BE2C (cell line): ENCODE results near the gene MAGI1.
"Not testable (repeated sequence)": the region's sequence is repeated elsewhere in the genome, so short reads cannot be mapped to it uniquely, and the experiment has no call there.

Experiments used
- DNase-seq: peaks from one replicate; pipeline ENCODE4 v3.0.0-alpha.2; 2020
- H3K27me3 ChIP-seq: fragments of 250-450 bp; sonication (Bioruptor Pico); 2 replicates; pipeline ENCODE4 v1.5.1; 2020; ENCODE audit warnings: mild to moderate bottlenecking
- H3K36me3 ChIP-seq: fragments of 250-450 bp; sonication (Bioruptor Pico); 2 replicates; pipeline ENCODE4 v1.5.1; 2020; ENCODE audit warnings: mild to moderate bottlenecking
- H3K4me1 ChIP-seq: fragments of 250-450 bp; sonication (Bioruptor Pico); 2 replicates; pipeline ENCODE4 v1.5.1; 2020
- H3K4me3 ChIP-seq: 2 replicates; pipeline ENCODE4 v1.5.1; 2011; ENCODE audit warnings: low read depth, low read length
- H3K9me3 ChIP-seq: fragments of 250-450 bp; sonication (Bioruptor Pico); 2 replicates; pipeline ENCODE4 v1.5.1; 2020
- CTCF ChIP-seq: IDR thresholded peaks from 2 replicates; pipeline ENCODE4 v1.5.1; 2012; ENCODE audit warnings: mild to moderate bottlenecking, low read depth, low read length

MAGI1 gene

DNA sequence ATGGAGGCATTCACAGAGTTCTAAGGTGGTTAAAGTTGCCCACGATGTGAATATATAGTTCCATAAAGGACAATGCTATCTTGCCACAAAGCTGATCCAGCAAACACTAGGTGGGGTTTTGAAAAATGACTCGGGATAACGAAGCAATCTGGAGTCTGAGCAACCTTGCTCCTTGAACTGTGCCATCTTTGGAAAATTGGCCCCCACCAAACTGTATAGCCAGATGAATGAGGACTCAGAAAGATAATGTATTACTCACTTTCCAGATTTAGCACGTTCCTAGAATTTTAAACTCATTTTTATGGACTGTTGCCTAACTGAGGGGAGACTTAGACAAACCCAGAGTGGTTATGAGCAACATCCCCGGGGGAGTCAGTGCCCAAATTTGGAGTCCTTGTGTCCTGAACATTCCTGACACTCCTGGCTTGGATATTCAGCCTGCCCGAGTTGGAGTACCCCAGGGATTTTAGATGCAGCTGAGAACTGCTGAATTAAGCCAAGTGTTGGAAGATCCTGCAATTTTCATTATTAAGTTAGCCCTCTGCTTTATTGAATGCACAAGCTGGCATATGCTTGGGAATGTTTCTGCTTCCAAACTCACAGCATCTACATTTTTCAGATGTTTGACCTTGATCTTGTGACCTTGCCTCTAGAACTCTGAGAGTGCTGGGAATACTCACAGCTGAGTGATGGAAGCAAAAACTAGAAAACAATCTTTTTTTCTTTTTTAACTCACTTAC, 8.8 kb upstream of the MAGI1 start:
- no peaks in the 10 kb centered on the region for H3K9me3 ChIP-seq
- H3K27me3 ChIP-seq: no peaks in the 10 kb centered on the region
- no peaks in the 10 kb centered on the region for H3K4me1 ChIP-seq
- DNase-seq: no peak
- no peak overlapping the region for H3K4me3 ChIP-seq
- H3K36me3 ChIP-seq: no peaks in the 10 kb centered on the region
- TF ChIP-seq CTCF: no peak

GRCh38 chr3:66046321-66046720, 7.6 kb upstream of the MAGI1 start:
- H3K36me3 ChIP-seq, H3K9me3 ChIP-seq, H3K27me3 ChIP-seq, H3K4me3 ChIP-seq, H3K4me1 ChIP-seq, DNase-seq: not testable (repeated sequence)

DNA sequence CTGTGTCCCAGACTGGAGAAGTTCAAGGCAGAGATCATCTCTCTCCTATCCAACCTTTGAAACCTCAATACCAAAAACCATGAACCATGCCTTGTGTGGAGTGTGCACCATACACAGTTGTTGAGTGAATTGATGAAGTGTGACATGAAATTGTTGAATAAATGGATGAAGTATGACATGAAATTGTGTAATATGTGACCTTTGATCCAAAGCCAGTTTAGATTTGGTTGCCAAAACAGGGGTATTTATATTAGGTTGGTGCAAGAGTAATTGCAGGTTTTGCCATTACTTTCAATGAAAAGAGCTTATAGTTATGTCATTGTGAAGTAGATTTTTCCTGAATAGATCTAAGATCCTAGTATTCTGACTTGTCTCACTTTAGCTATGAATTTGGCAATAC, 3.1 kb upstream of the MAGI1 start:
- Histone ChIP-seq H3K36me3 (no peaks in the 10 kb centered on the region), H3K27me3 (no peaks in the 10 kb centered on the region), H3K4me1 (no peaks in the 10 kb centered on the region), H3K9me3 (no peaks in the 10 kb centered on the region), H3K4me3 (no peak overlapping the region)
- TF ChIP-seq CTCF: no peak
- no peak for DNase-seq

- H3K36me3 ChIP-seq: no peaks in the 10 kb centered on the region
- no peak for TF ChIP-seq CTCF
- DNase-seq: no peak
- no peak overlapping the region for H3K4me3 ChIP-seq
- H3K4me1 ChIP-seq: no peaks in the 10 kb centered on the region
- no peaks in the 10 kb centered on the region for H3K9me3 ChIP-seq
- H3K27me3 ChIP-seq: no peaks in the 10 kb centered on the region
Measured at GRCh38 chr3:66041116-66041515, 2.4 kb upstream of the MAGI1 start.

GRCh38 chr3:66039590-66039887, 821 bp upstream of the MAGI1 start:
- Histone ChIP-seq H3K9me3 (no peaks in the 10 kb centered on the region), H3K27me3 (no peaks in the 10 kb centered on the region), H3K4me1 (no peaks in the 10 kb centered on the region), H3K4me3 (peak overlapping the region; percentile 95), H3K36me3 (no peaks in the 10 kb centered on the region)
- 0 out of 2 replicates have a peak, but pooled peaks have one; percentile 3 for TF ChIP-seq CTCF
- peak; percentile 47 for DNase-seq

DNA sequence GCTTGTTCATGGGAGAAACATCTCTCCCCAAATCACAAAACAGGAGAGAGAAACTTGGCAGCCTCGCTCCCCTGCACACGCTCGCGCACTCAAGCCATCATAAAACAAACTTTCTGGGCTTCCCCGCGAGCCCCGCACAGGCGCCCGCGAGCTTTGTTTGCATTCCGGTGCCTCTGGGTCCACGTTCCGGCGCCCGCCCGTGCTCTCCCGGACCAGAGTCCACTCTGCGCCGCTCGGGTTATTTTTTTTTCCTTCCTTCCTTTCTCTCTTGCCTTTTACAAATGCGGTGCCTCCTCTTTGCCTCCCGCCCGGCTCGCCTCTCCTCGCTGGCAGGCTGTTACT, 363 bp downstream of the MAGI1 start:
- DNase-seq: no peak
- no peak for TF ChIP-seq CTCF
- H3K9me3 ChIP-seq: no peaks in the 10 kb centered on the region
- peak overlapping the region; percentile 95 for H3K4me3 ChIP-seq
- no peaks in the 10 kb centered on the region for H3K36me3 ChIP-seq
- H3K27me3 ChIP-seq: no peaks in the 10 kb centered on the region
- H3K4me1 ChIP-seq: no peaks in the 10 kb centered on the region

- peak; percentile 18 for DNase-seq
- Histone ChIP-seq H3K9me3 (no peaks in the 10 kb centered on the region), H3K36me3 (no peaks in the 10 kb centered on the region), H3K27me3 (no peaks in the 10 kb centered on the region), H3K4me1 (no peaks in the 10 kb centered on the region), H3K4me3 (peak overlapping the region; percentile 95)
- TF ChIP-seq CTCF: no peak
Measured at GRCh38 chr3:66037986-66038369, 740 bp downstream of the MAGI1 start.
